H9 (cell line): ENCODE measurements around the gene CCDC116. TPM values are rescaled to one million over a fixed set of nuclear protein-coding genes. Genes with fewer than 3 reads are reported as not detected.

ENCODE experiments used
- DNase-seq: peaks from one replicate; pipeline ENCODE4 v3.0.0-alpha.2; 2017
- H2AFZ ChIP-seq: one replicate; pipeline ENCODE4 v1.6.1; 2013; ENCODE audit warnings: mild to moderate bottlenecking, low read length, control low read depth, moderate library complexity
- H2AK5ac ChIP-seq: 2 replicates; pipeline ENCODE4 v1.6.1; 2013; ENCODE audit warnings: low read length, control low read depth, mixed read lengths; ENCODE audit not compliant: insufficient read length
- H2BK120ac ChIP-seq: one replicate; pipeline ENCODE4 v1.6.1; 2013; ENCODE audit warnings: low read depth, mild to moderate bottlenecking, low read length, control low read depth, inconsistent platforms; ENCODE audit not compliant: poor library complexity, severe bottlenecking
- H2BK12ac ChIP-seq: 2 replicates; pipeline ENCODE4 v1.6.1; 2013; ENCODE audit warnings: low read length, control low read depth, mixed read lengths, low read depth; ENCODE audit not compliant: insufficient read length
- H2BK15ac ChIP-seq: 2 replicates; pipeline ENCODE4 v1.6.1; 2013; ENCODE audit warnings: low read depth, low read length, control low read depth
- H2BK20ac ChIP-seq: one replicate; pipeline ENCODE4 v1.6.1; 2013; ENCODE audit warnings: low read depth, mild to moderate bottlenecking, low read length, control low read depth, inconsistent platforms; ENCODE audit not compliant: poor library complexity, severe bottlenecking
- H2BK5ac ChIP-seq: 2 replicates; pipeline ENCODE4 v1.6.1; 2013; ENCODE audit warnings: low read length, control low read depth, mixed read lengths; ENCODE audit not compliant: insufficient read length
- H3K14ac ChIP-seq: 2 replicates; pipeline ENCODE4 v1.6.1; 2013; ENCODE audit warnings: low read length, control low read depth; ENCODE audit not compliant: insufficient read depth
- H3K18ac ChIP-seq: 2 replicates; pipeline ENCODE4 v1.6.1; 2013; ENCODE audit warnings: low read depth, mild to moderate bottlenecking, mixed read lengths, low read length, control low read depth; ENCODE audit not compliant: insufficient read length
- H3K23ac ChIP-seq: 2 replicates; pipeline ENCODE4 v1.6.1; 2013; ENCODE audit warnings: low read length, control low read depth, mixed read lengths, low read depth; ENCODE audit not compliant: insufficient read length
- H3K23me2 ChIP-seq: 2 replicates; pipeline ENCODE4 v1.6.1; 2013; ENCODE audit warnings: low read depth, mild to moderate bottlenecking, mixed read lengths, low read length, control low read depth; ENCODE audit not compliant: insufficient read length, poor library complexity, severe bottlenecking
- H3K27ac ChIP-seq: 2 replicates; pipeline ENCODE4 v1.5.1; 2013; ENCODE audit warnings: low read length, control low read depth, mixed read lengths, low read depth; ENCODE audit not compliant: insufficient read length
- H3K27me3 ChIP-seq: 2 replicates; pipeline ENCODE4 v1.6.1; 2013; ENCODE audit warnings: low read length, control low read depth, inconsistent platforms; ENCODE audit not compliant: insufficient read depth
- H3K4ac ChIP-seq: 2 replicates; pipeline ENCODE4 v1.6.1; 2013; ENCODE audit warnings: low read depth, mild to moderate bottlenecking, control low read depth, inconsistent platforms, low read length, moderate library complexity
- H3K4me1 ChIP-seq: 2 replicates; pipeline ENCODE4 v1.6.1; 2013; ENCODE audit warnings: low read length, control low read depth, inconsistent platforms; ENCODE audit not compliant: insufficient read depth
- H3K4me2 ChIP-seq: 2 replicates; pipeline ENCODE4 v1.6.1; 2013; ENCODE audit warnings: low read length, control low read depth, mixed read lengths; ENCODE audit not compliant: insufficient read length, insufficient read depth
- H3K56ac ChIP-seq: 2 replicates; pipeline ENCODE4 v1.6.1; 2013; ENCODE audit warnings: low read depth, mild to moderate bottlenecking, mixed read lengths, low read length, control low read depth; ENCODE audit not compliant: insufficient read length
- H3K79me1 ChIP-seq: 2 replicates; pipeline ENCODE4 v1.6.1; 2013; ENCODE audit warnings: low read depth, mild to moderate bottlenecking, moderate library complexity, low read length, control low read depth, inconsistent platforms; ENCODE audit not compliant: insufficient read depth, poor library complexity, severe bottlenecking
- H3K79me2 ChIP-seq: 2 replicates; pipeline ENCODE4 v1.6.1; 2013; ENCODE audit warnings: low read length, control low read depth, inconsistent platforms; ENCODE audit not compliant: insufficient read depth
- H3K9ac ChIP-seq: 2 replicates; pipeline ENCODE4 v1.6.1; 2013; ENCODE audit warnings: low read length, control low read depth, mixed read lengths; ENCODE audit not compliant: insufficient read length; ENCODE audit errors: extremely low read depth
- H3K9me3 ChIP-seq: one replicate; pipeline ENCODE4 v1.6.1; 2013; ENCODE audit warnings: low read depth, low read length, inconsistent platforms; ENCODE audit not compliant: control insufficient read depth
- H3T11ph ChIP-seq: one replicate; pipeline ENCODE4 v1.6.1; 2013; ENCODE audit warnings: mild to moderate bottlenecking, low read length, control low read depth, inconsistent platforms
- H4K20me1 ChIP-seq: one replicate; pipeline ENCODE4 v1.6.1; 2013; ENCODE audit not compliant: control insufficient read depth, insufficient read length, insufficient read depth
- H4K5ac ChIP-seq: 2 replicates; pipeline ENCODE4 v1.6.1; 2013; ENCODE audit warnings: low read depth, mild to moderate bottlenecking, mixed read lengths, low read length, control low read depth; ENCODE audit not compliant: insufficient read length
- H4K8ac ChIP-seq: replicated peaks from 2 replicates; pipeline ENCODE4 v1.6.1; 2013; ENCODE audit warnings: low read length, control low read depth, mixed read lengths, low read depth; ENCODE audit not compliant: insufficient read length
- H4K91ac ChIP-seq: 2 replicates; pipeline ENCODE4 v1.6.1; 2013; ENCODE audit warnings: low read depth, mild to moderate bottlenecking, moderate library complexity, mixed read lengths, low read length, control low read depth; ENCODE audit not compliant: insufficient read length
- H3K27ac Mint-ChIP-seq, 3 experiments: 2 replicates in 2 of 3; 3 replicates in 1 of 3; pipeline ENCODE4 v1.8.0; 2020 to 2021; ENCODE audit warnings: mixed read lengths in 3 of 3, mild to moderate bottlenecking in 1 of 3, moderate library complexity in 1 of 3
- H3K27me3 Mint-ChIP-seq: 2 replicates; pipeline ENCODE4 v1.8.0; 2021; ENCODE audit warnings: low read depth, mild to moderate bottlenecking, moderate library complexity, mixed read lengths
- H3K36me3 Mint-ChIP-seq, 3 experiments: 2 replicates in 2 of 3; 3 replicates in 1 of 3; pipeline ENCODE4 v1.8.0; 2020 to 2021; ENCODE audit warnings: low read depth in 3 of 3, mixed read lengths in 3 of 3; ENCODE audit not compliant: insufficient read depth in 1 of 3
- H3K4me1 Mint-ChIP-seq, 2 experiments: 2 replicates each; pipeline ENCODE4 v1.8.0; 2020; ENCODE audit warnings: mixed read lengths in 2 of 2
- H3K4me3 Mint-ChIP-seq, 2 experiments: 2 replicates in 1 of 2; 3 replicates in 1 of 2; pipeline ENCODE4 v1.8.0; 2020 to 2021; ENCODE audit warnings: mild to moderate bottlenecking in 2 of 2, mixed read lengths in 2 of 2, moderate library complexity in 1 of 2
- H3K9me3 Mint-ChIP-seq, 2 experiments: 2 replicates in 1 of 2; 3 replicates in 1 of 2; pipeline ENCODE4 v1.8.0; 2020; ENCODE audit warnings: mild to moderate bottlenecking in 2 of 2, mixed read lengths in 2 of 2, moderate library complexity in 1 of 2
- CTCF ChIP-seq: fragments of 200-600 bp; sonication (generic); conservative IDR thresholded peaks from 3 replicates; pipeline ENCODE4 v1.8.0; 2021; ENCODE audit warnings: antibody characterized with exemption, mild to moderate bottlenecking
- WGBS: extraction: QIAGEN DNeasy Blood & Tissue Kit; methylation state at CpG from one replicate; pipeline ENCODE4 v1.1.7; 2013; ENCODE audit warnings: missing lambda C conversion rate, low lambda C conversion rate, mixed read lengths; ENCODE audit not compliant: insufficient read length; ENCODE audit errors: extremely low coverage; 5-methylcytosine and 5-hydroxymethylcytosine counted together
- total RNA-seq: library from RNA; stranded (reverse); gene quantifications from 2 replicates; pipeline ENCODE4 v1.2.1, GENCODE V29; 2021

CCDC116 gene
- total RNA-seq, 1 experiment from 2014 or later, result 0.63 TPM

- Histone ChIP-seq H2BK15ac (no peak overlapping the region), H3K79me1 (no peaks in the 10 kb centered on the region), H3K4me2 (peak overlapping the region; percentile 86), H3K23me2 (peaks cover 18% of the 10 kb centered on the region), H3K23ac (no peak overlapping the region), H3K27ac (no peak overlapping the region), H3K9ac (peak overlapping the region; percentile 20), H4K91ac (no peak overlapping the region), H3K27me3 (no peaks in the 10 kb centered on the region), H3K18ac (peak overlapping the region; percentile 74), H3K56ac (no peak overlapping the region), H2BK120ac (no peak overlapping the region), H3T11ph (no peak overlapping the region), H3K4me1 (peaks cover 4% of the 10 kb centered on the region; the same call in 1 of the 2 replicates), H3K79me2 (no peaks in the 10 kb centered on the region), H4K20me1 (no peaks in the 10 kb centered on the region), H3K9me3 (no peaks in the 10 kb centered on the region), H2BK12ac (no peak overlapping the region), H2AFZ (no peak overlapping the region), H3K4ac (no peak overlapping the region), H2BK5ac (no peak overlapping the region), H2BK20ac (no peak overlapping the region), H4K8ac (no peak overlapping the region), H2AK5ac (no peak overlapping the region), H3K14ac (peak overlapping the region; percentile 74; the same call in 1 of the 2 replicates), H4K5ac (no peak overlapping the region)
- Mint-ChIP-seq H3K4me1 (peaks cover 25 to 26% of the 10 kb centered on the region in 2 experiments), H3K36me3 (peaks cover 11 to 29% (median 16%) of the 10 kb centered on the region in 3 experiments; a peak in 6 of 7 replicates), H3K4me3 (peak overlapping the region; percentile 84 to 92), H3K27ac (peak overlapping the region in 1 of 3 experiments; percentile 96; a peak in 4 of 7 replicates), H3K9me3 (no peaks in the 10 kb centered on the region), H3K27me3 (no peaks in the 10 kb centered on the region)
- DNase-seq, result peak; percentile 92
- TF ChIP-seq CTCF, result no peak
- WGBS, result no CpG with 5 or more reads among the region's 44 CpGs
Measured at GRCh38 chr22:21652010-21652546, 19.5 kb downstream of the CCDC116 start.
